GM23248 (cell line): ENCODE data around the gene IPO11.

Experiments
- EZH2 ChIP-seq: fragments of 200-600 bp; sonication (generic); IDR thresholded peaks from 2 replicates; pipeline ENCODE4 v1.6.1; 2018; ENCODE audit warnings: antibody characterized with exemption, mild to moderate bottlenecking; ENCODE audit not compliant: insufficient read depth, poor library complexity, severe bottlenecking
- EZH2phosphoT487 ChIP-seq: fragments of 200-600 bp; sonication (generic); IDR thresholded peaks from 2 replicates; pipeline ENCODE4 v1.6.1; 2018; ENCODE audit warnings: antibody characterized with exemption, moderate library complexity, mild to moderate bottlenecking, low read depth; ENCODE audit not compliant: insufficient read depth

DNA sequence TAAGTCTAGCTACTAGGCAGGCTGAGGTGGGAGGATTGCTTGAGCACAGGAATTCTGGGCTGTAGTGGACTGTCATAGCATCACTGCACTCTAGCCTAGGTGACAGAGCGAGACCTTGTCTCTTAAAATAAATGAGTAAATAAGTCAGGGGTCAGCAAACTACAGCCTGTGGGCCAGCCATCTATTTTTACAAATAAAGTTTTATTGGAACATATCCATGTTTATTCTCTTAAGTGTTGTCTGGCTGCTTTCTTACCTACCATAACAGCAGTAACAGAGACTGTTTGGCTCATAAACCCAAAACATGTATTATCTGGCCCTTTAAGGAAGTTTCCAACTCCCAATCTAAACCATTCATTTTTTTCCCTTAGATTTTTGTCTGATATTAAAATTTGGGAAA lies 38.5 kb upstream of the IPO11 start:
- no peak for TF ChIP-seq EZH2
- TF ChIP-seq EZH2phosphoT487 = no peak
